Fibroblast of skin of back (primary cell): Measurements from ENCODE around the gene D2HGDH.
"Not testable (repeated sequence)": the region's sequence is repeated elsewhere in the genome, so short reads cannot be mapped to it uniquely, and the experiment has no call there.

Experiments
- DNase-seq: peaks from one replicate; pipeline ENCODE4 v3.0.0-alpha.2; 2013

D2HGDH gene

DNA sequence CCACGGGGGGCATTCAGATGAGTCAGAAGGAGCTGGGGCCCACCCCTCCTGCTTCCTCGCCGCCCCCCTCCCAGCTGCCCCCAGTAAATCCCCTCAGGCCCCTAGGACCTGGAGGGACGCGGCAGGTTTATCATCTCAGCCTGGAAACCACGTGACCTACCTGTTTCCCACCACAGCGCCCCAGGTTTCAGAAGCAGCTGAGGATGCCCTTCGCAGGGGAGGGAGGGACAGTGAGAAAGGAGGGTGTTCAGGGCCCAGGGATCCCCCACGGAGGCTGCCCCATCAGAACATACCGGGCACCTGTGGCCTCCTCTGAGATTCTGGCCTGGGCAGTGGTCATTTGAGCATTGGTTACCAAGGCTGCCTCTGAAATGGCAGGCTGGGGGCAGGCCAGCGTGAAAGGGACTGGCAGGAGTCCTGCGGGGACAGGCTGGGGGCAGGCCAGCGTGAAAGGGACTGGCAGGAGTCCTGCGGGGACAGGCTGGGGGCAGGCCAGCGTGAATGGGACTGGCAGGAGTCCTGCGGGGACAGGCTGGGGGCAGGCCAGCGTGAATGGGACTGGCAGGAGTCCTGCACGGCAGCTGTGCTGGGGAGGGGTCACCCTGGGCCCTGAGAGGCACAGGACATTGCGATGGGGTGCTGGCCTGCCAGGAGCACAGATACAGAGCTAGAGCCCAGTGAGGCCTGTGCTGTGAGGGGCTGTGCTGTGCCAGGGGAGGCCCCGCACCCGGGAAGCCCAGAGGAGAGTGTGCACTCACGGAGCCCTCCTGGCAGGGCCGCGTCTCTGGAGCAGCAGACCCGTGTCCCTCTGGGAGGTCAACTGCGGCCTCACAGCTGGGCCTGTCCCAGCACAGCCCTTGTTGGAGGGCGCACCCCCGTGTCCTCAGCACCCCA lies 76.1 kb downstream of the D2HGDH start:
- no peak for DNase-seq

DNA sequence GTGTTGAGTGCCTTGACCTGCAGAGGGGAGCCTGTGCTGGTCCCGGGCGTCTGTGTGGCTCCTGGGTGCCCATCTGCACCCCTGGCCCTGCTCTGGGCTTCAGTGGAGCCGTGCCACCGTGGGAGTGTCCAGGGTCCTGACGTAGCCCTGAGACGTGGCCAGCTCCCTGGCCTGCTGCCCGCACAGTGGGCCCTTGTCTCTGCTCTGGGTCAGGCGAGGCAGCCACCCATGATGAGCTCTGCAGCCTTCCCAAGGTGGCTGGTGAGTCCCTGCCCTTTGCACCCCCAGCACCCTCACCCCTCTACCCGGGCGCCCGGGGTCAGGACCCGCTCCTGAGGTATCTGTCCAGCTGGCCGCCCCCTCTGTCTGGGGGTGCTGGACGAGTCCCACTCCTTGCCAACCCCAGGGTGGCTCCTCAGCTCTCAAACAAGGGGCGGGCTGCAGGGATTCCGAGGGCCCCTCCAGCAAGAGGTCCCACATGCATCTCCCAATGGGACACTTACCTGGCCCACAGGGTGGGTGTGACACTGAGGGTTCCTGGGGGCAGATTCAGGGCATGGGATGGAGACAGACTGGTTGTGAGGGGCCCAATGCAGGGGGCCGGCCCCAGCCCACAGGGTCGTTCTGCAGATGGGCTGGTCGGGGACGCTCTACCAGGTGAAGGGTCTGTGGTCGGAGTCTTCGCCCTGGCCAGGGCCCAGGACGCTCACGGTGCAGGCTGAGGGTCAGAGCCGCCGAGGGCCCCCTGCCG lies 76.9 kb downstream of the D2HGDH start:
- DNase-seq: no peak

DNA sequence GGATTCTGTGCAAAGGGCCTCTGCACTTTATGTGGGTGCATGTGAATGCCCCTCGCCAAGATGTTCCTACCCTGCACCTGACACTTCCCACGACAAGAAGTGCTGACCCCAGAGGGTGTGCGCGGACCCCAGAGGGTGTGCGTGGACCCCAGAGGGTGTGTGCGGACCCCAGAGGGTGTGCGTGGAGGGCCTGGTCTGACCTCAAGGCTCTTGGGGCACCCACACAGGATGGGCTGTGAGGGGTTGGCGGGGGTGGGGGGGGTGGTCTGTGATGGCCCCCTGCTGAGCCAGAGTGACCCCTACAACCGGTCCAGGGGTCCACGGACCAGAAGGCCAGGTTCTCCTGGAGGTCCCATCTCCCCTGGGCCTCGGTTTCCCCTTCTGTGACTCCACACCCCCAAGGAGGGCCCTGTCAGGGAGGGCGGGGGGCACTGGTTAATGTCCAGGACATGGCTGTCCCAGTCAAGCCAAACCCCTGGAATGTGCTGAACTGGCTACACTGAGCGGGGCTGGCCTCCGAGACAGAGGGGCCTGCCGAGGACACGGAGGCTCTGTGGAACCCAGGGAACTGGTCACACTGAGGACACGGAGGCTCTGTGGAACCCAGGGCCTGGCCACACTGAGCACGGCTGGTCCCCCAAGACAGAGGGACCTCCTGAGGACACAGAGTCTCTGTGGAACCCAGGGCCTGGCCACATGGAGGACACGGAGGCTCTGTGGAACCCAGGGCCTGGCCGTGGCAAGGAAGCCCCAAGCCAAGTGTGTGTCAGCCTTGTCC lies 77.7 kb downstream of the D2HGDH start:
- no peak for DNase-seq

DNA sequence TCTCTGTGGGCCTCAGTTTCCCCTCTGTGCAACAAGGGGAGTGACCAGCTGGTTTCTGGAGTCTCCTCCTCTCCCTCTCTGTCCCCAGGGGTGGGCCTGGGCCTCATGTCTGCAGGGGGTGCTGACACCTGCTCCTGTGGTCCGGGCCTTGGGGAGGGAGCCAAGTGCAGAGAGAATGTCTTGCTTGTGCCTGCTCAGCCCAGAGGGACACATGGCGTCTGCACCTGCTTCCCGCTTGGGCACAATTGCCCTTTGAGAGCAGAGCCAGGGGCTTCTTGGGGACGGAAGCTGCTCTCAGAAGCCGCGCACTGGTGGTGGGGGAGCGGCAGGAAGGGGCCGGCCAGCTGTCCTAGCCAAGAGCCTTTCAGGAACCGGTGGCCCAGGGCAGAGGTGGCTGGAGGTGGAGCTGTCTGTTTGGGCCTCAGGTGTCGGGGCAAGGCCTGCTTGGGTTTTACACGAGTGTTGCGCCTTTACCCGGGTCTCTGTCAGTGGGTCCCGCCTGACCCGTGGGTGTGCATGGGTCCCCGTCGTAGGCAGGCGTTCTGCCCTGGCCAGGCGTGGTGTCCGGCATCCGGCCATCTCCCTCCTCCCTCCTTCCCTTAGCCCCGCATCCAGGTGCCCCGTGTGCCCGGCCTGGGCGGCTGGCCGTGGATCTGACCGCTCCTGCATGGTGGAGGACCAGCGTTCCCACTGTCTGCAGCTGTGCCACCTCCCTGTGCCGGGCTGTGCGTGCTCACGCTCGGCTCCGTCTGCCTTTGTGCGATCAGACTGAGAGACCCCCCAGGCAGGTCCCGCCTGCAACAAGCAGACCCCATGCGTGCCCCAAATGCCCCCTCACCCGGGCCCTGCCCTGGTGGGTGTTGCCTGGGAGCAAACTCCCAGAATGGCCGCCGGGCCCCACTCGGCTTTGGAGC lies 78.6 kb downstream of the D2HGDH start:
- DNase-seq: no peak

DNA sequence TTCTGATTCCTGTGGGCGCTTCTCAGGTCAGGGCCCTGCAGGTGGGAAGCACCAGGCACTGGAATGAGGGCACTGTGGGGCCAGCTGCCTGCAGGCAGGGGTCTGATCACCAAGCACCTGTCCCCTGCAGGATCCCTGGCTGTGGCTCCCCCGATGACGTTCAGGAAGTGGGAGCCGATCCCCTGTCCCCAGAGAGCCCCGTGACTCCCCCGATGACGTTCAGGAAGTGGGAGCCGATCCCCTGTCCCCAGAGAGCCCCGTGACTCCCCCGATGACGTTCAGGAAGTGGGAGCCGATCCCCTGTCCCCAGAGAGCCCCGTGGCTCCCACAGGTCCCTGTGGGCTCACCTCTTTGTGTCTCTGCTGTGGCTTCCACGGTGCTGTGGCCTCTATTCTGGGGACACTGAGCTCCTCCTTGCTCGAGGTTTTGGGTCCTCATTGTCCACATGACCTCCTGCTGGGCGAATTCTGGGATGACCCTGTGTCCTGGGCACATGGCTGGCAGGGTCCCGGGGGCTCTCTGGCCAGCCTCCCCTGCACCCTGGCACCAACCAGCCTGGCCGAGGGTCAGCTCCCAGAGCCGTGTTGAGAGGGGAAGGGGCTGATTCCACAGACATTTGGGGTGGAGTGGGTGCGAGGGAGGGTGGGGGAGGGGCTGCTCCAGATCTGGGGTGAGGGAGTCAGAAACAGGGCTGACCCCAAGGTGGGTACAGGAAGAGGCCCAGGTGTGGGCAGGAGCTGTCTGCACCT lies 79.4 kb downstream of the D2HGDH start:
- DNase-seq: no peak

DNA sequence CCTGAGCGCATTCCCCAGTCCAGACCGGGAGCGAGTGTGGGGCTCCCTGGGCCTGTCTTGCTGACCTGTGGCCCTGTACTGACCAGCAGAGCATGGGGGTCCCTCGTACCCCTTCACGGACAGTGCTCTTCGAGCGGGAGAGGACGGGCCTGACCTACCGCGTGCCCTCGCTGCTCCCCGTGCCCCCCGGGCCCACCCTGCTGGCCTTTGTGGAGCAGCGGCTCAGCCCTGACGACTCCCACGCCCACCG lies 79.9 kb downstream of the D2HGDH start:
- no peak for DNase-seq

DNA sequence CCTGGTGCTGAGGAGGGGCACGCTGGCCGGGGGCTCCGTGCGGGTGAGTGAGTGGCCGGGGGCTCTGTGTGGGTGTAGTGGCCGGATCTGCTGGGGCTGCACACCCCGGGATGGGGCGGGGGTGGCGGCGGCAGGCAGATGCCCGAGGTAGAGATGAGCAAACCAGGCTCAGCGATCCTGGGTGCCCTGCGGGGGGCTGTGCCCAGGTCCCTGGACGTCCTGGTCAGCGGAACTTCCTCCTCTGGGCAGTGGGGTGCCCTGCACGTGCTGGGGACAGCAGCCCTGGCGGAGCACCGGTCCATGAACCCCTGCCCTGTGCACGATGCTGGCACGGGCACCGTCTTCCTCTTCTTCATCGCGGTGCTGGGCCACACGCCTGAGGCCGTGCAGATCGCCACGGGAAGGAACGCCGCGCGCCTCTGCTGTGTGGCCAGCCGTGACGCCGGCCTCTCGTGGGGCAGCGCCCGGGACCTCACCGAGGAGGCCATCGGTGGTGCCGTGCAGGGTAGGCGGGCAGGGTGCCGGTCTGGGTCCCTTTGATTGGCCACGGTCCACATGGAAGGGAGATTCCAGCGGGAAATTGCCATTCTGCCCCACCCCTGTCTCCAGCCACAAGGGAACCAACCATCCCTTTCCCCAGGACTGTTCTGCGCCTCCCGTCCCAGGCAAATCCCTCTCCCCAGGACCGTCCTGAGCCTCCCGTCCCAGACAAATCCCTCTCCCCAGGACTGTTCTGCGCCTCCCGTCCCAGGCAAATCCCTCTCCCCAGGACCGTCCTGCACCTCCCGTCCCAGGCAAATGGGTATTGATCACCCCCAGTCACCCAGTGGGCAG lies 80.4 kb downstream of the D2HGDH start:
- no peak for DNase-seq

DNA sequence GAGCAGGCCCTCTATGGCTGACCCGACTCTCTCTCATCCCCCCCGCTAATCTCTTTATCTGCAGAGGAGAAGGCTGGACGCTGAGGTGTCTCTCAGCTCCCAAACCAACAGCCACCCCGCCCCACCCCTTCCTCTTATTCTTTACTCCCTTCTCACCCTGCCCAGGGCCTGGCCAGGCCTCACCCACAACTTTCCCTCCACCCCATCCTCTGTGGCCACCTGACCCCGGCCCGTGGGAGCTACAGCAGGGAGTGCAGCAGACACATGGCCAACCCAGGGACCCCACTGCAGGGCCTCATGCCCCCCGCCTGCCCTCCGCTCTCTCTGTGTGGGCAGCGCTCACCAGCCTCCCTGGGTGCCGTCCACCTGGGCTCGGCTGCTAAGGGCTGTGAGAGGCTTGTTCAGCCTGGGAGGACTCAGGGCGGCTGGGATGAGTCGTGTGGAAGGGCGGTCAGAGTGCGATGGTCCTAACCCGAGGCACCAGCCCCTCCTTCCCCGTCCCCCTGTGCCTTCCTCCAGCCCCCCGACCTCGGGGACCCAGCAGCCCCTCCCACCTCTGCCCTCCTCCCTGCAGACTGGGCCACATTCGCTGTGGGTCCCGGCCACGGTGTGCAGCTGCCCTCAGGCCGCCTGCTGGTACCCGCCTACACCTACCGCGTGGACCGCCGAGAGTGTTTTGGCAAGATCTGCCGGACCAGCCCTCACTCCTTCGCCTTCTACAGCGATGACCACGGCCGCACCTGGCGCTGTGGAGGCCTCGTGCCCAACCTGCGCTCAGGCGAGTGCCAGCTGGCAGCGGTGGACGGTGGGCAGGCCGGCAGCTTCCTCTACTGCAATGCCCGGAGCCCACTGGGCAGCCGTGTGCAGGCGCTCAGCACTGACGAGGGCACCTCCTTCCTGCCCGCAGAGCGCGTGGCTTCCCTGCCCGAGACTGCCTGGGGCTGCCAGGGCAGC lies 81.3 kb downstream of the D2HGDH start:
- DNase-seq: no peak

DNA sequence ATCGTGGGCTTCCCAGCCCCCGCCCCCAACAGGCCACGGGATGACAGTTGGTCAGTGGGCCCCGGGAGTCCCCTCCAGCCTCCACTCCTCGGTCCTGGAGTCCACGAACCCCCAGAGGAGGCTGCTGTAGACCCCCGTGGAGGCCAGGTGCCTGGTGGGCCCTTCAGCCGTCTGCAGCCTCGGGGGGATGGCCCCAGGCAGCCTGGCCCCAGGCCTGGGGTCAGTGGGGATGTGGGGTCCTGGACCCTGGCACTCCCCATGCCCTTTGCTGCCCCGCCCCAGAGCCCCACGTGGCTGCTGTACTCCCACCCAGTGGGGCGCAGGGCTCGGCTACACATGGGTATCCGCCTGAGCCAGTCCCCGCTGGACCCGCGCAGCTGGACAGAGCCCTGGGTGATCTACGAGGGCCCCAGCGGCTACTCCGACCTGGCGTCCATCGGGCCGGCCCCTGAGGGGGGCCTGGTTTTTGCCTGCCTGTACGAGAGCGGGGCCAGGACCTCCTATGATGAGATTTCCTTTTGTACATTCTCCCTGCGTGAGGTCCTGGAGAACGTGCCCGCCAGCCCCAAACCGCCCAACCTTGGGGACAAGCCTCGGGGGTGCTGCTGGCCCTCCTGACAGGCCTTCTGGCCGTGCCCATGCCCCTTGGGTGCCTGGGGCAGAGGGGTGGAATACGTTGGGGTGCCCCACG lies 82.1 kb downstream of the D2HGDH start:
- no peak for DNase-seq

DNA sequence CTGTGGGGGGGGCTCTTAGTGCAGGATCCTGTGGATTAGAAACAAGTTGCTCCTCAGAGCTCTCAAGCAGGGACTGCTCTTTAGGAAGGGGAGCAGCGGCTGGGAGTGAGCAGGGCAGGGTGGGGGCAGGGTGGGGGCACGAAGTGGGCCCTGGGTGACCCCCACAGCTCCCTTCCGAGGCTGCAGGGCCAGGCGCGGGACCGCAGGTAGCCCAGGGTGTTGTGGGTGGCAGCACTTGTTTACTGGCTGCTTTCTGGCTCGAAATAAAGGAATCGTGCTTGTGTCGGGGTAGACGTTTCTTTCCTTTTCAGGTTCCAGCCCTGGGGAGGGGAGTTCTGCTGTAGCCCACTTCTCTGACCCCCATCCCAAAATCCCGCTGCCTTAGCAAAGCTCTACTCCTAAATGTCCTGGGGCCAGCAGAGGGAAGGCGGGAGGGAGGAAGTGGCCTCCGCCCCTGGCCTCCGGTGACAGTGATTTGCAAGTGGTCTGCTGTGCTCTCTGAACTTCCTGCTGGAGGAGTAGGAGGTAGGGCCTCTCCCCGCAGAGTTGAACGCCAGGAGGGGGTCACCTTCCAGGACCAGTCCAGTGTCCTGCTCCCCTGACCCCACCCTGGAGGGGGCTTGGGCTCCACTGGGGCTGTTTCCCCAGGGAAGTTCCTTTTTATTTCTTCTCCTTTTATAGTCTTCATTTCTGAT lies 82.8 kb downstream of the D2HGDH start:
- DNase-seq: no peak

DNA sequence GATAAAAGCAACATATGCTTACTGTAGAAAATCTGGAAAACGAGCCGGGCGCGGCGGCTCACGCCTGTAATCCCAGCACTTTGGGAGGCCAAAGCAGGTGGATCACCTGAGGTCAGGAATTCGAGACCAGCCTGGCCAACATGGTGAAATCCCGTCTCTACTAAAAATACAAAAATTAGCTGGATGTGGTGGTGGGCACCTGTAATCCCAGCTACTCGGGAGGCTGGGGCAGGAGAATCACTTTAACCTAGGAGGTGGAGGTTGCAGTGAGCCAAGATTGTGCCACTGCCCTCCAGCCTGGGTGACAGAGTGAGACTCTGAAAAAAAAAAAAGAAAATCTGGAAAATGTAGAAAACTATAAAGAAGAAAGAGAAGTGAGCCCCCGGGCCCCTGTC lies 83.4 kb downstream of the D2HGDH start:
- not testable (repeated sequence) for DNase-seq
